ENCODE measurements around the gene RAD51B.
A peak's percentile ranks its signal among the peaks of the same experiment; 100 is the strongest.

RAD51B gene

DNA sequence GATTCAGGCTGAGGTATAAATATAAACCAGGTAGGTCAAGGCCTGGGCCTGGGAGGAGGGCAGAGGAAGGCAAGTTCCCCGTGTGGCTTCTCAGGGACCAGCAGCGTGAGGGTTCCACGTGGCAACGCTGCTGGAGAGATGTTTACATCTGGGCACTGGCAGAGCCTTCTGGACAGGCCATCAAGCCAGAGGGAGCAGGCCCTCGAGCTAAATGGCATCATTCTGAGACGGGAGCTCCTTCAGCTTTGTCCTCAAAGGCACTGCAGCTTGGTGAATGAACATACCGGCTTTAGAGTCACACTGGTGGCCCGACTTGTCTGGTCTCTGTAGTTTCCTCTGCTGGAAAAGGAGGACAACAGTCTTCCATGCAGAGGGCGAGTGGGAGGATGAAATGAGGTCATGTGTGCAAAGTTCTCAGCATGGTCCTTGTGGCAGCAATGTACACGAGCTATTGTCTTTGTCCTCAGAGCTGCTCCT lies 742.0 kb downstream of the RAD51B start:
- no peak for DNase-seq

DNA sequence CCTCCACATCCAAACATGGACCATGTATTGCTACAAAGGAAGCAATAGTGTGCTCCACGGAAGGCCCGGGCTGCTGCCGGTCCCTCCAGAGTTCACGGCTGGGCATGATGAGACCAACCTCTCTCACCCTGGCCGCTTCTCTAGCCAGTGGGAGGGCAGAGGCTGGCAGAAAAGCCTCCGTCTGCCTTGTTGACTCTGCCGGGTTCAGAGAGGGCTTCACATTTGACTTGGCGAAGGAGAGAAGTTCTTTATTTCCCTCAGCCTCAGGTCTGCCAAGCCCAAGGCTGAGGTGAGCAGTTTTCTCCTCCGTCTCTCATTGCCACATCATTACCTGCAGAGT lies 743.3 kb downstream of the RAD51B start:
- DNase-seq: no peak

DNA sequence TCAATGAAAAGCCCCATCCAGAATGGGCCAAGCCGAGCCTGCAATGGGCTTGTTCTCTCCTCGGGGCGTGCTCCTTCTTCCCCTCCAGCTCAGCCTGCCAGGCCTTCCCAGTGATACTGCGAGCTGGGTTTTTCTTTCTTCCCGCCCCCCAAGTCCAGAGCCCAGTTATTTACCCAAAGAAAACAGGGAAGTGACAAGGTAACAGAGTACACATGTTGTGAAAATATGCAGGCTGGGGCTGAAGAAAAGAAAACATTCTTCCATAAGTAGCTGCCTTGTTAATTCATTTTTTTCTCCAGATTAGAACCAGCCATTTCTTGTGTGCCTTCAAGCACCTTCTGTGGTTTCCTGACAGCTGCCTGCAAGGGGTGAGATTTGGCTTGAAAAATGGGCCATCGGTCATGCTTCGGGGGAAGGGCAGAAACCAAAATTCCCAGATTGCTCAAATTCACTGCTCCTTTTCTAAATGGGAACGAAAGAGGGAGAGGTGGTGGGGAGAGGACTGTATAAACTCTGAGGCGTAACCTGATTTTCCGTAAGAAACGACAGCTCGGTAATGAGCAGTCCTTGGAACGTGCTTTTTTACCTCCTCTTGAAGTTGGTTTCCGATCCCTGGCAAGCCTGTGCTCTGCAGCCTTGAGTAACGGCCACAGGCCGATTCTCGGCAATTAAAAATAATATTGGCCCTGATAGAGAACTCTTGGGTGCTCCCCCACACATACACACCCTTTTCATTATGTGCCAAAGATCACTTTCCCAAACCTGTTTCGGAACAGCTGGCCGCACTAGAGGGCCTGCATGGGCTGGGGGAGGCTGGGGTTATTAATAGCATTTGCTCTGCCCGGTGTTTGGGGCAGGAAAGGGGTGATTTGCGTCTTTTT lies 743.9 kb downstream of the RAD51B start:
- no peak for DNase-seq

DNA sequence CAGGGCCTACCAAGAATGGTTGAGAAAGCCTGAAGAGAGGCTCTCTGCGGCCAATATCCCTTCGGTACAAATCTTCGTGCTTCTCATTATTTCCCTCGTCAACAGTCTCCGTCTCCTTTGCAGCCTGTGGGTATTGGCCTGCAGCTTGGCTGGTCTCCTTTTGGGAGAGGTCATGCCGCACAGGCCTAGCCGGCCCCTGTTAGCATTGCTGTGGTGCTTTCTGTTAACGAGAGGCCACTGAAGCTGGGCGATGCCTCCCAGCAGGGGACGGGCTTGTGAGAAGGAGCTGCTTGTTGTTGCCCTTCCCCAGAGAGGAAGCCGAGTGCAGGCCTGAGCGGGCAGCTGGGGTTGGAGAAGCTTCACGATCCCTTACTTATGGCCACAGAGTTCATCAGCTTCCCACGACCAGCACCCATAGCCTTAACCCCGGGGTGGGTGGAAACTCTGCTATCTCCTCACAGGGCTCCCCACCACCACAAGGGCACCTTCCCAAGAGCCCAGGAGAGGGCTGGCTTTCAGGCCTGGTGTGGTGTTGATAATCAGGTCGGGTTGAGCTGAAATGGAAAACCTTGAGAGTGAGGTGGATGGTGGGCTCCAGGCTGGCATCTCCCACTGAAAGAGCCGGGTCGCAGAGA lies 744.7 kb downstream of the RAD51B start:
- no peak for DNase-seq

DNA sequence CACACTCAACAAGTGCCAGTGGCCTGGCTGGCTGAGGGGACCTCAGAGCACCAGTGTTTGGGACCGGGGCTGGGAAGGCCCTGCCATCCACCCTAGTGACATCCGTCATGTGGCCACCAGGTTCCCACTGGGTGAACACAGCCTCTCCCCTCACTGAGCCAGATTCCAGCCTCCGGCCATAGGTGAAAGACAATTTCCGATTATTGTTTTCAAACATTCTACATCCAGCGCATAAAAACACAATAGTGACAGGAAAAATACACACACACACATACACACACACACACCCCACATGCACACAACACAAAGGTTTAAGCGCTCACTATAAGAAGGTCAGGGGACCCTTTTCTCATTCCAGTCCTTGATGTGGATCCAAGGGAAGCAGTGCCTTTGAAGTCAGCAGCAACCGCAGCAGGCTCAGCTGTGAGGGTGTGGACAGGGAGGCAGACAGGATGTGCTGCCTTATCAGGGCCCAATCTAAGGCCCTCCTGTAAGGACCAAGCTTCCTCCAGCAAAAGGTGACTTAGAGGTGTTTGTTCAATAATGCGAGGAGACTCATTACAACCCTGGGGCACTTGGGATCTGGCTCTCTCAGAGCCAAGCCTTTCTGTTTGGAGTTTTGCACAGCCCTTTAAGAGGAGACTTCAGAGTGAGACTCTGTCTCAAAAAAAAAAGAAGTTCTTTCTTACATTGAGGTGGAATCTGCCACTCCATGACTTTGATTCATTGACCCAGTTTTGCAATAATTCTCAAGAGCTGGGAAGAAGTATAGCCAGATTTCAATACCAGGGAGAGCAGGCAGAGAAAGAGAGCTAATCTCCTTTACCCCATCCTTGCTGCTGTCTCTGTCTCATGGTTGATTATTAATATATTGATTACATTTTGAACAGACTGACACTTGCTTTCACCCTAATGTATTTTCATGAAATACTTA lies 745.5 kb downstream of the RAD51B start:
- no peak for DNase-seq

DNA sequence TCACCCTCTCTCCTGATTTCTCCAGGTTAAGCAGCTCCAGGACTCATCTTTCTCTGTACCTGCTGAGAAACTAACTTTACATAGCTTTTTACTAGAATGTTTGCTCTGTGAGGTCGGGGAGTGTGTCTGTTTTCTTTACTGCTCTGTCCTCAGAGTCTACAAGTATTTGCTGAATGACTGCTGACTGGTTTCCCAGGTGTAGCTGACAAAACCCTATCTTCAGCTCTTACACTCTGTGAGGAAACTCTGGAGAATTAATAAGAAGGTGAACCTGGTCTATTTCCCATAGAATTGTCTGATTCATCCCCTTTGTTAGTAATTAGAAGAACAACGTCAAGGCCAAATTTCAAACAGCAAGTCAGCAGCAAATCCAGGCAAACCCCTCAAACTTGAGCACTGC lies 746.5 kb downstream of the RAD51B start:
- no peak for DNase-seq

DNA sequence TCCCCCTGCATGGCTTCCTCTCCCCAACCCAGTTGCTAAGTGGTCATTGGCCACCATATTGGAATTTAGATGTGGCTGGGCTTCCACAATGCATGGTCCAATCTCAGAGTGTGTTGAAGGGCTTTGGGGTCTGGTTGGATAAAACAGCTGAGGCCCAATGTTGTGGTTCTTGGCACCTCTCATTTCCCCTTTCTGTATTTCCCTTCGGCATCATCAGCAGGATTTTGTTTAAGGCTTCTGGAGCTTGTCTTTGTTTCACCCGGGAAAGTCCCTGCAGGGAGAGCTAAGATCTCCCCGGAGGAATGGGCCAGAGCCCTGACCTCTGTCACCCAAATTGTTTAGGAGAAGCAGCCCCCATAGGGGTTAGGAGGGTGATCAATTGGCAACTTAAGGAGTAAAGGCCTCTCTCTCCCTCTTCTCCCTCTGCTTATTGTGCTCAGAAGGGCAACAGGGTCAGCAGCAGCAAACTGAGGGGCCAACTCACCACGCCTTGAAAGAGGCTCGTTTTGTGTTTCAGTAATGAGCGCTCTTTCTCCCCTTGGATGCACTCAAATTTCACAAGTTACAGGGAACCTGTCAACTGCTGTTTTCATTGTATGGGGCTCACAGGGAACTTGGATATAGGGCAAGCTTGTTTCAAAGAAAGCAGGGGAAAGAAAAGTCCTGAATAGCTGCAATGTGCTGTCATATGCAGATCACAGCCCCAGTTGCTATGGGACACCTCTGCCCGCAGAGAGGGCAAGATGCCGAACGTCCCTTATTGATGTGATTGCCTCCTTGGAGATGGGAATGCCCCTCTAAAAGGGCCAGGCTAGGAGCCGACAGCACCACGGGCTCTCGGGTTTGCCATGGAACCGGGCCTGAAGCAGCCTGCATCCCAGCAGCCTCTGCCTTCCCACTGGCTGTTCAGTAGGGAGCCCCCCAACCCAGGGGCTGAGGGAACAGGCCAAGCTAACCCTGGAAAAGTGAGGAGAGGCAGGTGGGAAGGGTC lies 749.6 kb downstream of the RAD51B start:
- peak in 48 of 58 donors; percentile 10 to 88 (median 56) for DNase-seq

DNA sequence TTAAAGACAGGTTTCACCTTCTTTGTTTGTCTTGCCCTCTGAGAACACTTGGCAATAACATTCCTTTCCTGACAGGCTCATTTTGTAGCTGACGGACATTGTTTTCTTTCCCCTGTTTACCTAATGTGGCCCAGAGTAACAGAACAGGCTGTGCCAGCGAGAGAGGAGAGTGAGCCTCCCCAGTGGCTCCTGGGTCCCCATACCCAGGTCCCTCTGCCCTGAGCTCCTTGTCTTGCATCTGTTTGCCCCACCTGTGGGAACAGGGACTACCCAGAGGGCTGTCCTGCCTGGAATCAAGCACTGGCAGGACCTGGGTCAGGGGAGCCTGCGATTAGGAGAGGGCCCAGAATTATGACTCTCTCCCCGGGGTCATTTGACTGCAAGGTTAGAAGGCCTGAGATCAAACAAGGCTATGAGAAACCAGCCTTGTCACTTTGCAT lies 750.4 kb downstream of the RAD51B start:
- DNase-seq: peak in 4 of 58 donors; percentile 27 to 60 (median 46)

DNA sequence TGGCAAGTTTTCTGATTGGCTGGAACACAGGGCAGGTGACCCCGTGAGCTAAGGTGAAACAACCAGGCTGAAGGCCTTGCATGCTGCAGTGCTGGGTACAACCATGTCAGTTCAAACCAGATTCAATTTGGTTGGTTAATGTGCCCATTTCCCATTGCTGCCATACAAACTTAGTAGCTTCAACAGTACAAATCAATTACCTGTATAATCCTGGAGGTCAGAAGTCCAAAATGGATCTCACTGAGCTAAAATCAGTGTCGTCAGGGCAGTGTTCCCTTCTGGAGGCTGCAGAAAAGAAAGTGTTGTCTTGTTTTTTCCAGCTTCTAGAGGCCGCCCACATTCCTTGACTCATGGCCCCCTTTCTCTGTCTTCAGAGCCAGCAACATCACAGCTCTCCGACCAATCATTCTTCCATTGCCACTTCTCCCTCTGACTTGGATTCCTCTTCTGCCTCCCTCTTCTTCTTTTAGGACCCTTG lies 751.6 kb downstream of the RAD51B start:
- DNase-seq: no peak

DNA sequence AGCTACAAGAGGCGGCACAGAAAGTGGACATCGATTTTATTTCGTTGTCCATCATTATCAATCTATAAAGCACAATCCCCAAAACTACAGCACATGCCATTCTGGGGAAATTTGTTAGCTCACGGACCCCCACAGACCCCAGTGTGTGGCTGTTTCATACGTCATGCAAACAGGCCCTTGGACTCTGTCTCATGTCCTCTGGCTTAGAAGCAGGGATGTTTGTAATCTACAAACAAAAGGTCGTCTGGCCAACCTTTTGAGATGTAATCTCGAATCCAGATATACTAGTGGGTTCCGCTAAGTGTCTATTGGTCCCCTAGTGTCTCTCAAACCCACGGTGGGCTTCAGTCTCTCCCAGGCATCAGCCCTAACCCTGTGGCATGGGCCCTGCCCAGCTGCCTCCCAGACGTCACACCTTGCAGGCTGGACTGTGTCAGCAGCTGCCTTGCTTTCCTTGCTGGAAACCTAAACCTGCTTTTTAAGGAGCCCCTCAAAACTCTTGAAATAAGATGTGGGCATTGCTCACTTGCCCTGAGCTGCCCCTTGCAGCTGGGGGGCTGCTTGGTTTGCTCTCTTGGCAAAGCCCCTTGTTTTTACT lies 752.4 kb downstream of the RAD51B start:
- no peak for DNase-seq

DNA sequence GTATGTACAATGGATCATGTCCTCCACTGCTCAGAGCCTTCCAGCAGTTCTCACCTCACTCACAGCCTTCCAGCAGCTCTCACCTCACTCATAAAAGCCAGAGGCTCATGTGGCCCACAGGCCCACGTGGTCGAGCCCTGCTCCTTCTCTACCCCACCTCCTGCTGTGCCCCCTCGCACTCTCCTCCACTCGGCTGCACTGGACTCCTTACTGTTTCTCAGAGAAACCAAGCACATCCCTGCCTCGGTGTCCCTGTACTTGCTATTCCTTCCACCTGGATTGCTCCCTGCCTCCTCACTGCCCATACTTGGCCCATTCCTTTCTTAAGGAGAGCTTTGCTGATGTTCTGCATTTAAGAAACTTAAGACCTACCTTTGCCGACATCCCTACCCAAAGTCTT lies 753.5 kb downstream of the RAD51B start:
- no peak for DNase-seq

DNA sequence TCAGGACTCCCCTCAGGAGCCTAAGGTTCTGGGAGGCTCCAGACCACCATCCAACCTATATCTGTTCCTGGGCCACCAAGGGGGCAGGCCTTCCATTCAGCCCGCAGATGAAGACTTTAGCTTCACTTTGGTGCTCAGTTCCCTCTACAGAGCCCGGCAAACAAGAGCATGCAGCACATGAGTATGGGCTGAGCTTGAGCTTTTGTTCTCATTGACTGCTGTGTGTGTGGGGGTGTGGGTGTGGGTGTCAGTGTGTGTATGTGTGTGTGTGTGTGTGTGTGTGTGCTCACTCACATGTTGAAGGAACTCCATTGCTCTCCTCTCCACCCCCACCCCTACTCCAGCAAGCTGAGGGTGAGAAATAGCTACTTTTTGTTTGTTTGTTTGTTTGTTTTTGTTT lies 754.1 kb downstream of the RAD51B start:
- DNase-seq: no peak

DNA sequence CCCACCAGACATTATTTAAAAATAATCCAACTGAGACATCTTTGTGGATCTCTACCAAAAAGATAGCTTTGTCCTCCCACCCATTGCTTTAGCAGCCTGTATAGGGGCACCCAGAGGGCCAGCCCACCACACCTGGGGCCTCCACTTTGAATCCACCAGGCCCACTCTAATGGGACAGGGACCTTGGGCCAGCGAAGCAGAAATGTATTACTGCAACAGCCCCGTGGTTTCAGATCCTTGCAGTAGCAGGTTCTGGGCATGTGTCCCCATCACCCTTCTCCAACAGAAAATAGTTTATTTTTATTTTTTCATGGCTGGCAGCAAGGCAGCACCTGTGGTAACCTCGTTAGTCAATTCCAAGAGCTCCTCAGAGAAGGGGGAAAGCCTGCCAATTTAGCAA lies 754.9 kb downstream of the RAD51B start:
- no peak for DNase-seq

DNA sequence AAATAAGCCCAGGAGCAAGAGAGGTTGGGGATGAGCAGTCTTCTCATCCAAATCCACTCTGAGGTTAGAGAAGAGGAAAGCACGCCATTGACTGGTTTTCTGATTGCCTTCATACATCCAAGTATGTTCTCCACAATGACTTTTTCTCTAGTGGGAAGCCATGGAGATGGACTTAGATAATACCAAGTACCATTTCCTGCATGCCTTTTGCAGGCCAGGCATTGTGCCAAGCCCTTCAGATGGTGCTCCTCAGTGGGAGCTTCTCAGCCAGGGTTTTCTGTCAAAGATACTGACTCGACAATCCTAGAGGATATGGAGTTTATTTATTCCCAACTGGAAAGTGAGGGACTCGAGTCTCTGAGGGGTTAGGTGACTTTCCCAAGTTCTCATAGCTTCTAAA lies 755.3 kb downstream of the RAD51B start:
- peak in 1 of 58 donors; percentile 22 for DNase-seq

DNA sequence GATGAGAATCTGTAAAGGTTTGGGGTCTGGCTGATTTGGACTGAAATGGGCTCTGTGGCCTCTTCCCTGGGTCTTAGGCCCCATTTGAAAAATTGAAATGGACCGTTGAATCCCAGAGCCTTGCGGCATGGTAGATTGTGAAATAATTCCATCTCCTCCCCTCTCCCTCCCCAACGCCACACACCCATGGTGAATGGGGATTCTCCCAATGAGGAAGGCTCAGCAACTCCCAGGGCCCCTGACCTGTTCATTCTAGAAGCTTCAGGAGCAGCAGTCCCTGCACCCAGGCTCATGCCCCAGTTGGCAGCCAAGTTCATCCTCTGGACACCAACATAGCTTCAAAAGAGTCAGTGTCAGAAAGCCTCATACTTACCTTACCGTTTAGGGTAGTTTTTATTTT lies 755.8 kb downstream of the RAD51B start:
- DNase-seq: no peak

DNA sequence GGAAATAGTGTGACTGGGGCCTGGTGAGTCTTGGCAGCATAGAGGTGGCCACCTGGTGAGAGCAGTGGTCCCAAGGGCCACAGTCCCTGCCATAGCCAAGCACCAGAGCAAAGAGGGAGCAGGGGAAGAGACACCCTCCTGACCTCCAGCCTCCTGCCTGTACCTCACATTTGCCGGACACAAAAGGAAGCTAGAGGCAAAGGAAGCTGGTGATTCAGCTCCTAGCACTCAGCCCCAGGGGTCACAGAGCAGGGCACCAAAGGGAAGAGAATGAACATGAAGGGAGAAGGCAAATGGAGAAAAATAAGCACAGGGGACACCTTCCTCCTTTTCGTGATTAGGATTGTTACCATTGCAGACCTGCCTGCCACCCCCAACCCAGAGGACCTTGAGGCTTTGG lies 756.5 kb downstream of the RAD51B start:
- DNase-seq: no peak

DNA sequence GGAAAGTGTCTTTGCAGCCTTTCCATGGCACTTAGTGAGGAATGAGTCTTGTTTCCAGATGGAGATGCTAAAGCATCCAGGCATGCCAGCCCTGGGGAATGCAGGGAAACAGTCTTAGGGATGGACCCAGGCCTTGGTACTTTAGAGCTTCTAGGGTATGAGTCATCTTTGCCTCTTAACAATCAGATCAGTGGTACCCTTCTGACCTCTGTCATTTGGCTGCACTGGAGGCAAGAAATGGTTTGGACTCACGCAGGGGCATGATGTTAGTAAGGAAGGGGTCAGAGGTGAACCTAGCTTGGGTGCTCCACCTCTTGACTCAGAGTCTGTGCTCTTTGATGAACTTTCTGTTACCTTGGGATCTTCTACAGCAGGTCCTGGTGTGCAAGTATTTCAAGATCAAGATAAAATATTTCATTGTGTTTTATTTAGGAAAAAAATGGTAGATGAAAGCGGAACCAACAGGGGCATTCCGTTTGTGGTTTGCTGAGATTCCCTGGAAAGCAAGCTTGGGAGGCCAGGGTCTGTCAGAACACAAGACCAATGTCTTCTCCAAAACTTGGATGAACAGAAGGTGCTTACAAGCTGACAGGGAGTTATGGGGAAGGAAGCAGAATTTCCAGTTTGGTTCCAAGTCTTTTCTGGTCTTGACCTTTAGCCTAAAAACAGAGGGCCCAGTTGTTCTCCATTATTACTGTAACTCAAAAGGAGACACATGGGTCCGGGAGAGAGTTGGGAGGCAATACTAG lies 757.1 kb downstream of the RAD51B start:
- no peak for DNase-seq

DNA sequence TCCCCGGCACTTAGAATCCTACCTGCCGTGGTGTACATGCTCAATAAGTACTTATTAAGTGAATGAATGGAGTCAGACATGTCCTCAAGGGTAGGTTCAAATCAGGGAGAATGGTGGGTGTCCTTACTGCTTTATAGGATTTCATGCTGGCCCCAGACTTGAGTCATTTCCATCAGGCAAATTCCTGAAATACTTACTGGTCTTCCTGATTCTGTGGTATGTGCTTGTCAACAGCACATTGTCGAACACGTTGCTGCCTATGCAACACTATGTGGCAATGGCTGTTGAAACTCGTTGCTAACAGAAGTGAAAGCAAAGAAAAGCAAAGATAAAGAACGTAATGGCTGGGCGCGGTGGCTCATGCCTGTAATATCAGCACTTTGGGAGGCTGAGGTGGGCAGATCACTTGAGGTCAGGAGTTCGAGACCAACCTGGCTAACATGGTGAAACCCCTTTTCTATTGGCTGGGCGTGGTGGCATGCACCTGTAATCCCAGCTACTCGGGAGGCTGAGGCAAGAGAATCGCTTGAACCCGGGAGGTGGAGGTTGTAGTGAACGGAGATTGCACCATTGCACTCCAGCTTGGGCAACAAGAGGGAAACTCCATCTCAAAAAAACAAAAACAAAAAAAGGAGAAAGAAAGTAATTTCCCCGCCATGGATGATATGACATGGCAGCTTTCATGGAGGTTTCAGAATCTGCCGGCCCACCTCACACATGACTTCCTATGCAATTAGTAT lies 758.4 kb downstream of the RAD51B start:
- DNase-seq: no peak
